Measurements from ENCODE around the gene LAMA1. TPM values are rescaled to one million over a fixed set of nuclear protein-coding genes. Genes with fewer than 3 reads are reported as not detected.

The LAMA1 gene
- polyA plus RNA-seq, 1 donor from 2014 or later: 10.3 TPM

DNA sequence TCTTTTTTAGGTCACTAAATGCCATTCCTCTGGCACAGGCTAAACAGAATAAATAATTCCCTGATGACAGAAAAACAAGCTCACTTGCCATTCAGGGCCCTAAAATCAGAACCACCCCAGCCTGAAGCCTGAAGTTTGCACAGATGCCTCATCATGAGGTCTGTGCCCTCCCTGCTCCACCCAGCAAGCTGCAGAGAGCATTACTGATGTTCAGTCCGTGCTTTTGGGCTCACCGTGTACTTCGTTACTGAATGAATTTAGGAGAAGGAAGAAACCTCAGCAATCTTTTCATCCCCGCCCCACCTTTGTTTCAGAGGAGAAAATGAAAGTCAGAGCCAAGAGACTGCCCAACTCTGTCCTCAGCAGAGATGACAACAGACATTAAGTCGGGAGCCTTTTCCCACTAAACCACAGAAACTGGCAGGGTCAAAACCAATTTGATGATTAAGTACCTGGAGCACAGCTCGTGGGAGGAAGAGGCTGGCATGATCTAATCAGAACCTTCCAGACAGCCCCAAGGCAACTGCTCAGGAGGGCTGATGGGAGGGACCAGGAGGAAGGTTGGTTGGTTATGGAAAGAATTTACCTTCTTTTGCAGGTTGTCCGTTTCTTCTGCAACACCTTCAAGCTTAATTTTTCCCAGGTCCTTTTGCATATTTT lies 122.7 kb downstream of the LAMA1 start:
- Histone ChIP-seq H3K79me2 (replicated peaks; ENCODE audit: insufficient read depth, low read length) (no peaks in the 10 kb centered on the region), H3K4me3 (ENCODE audit: low read length) (no peak overlapping the region), H3K36me3 (ENCODE audit: insufficient read depth, low read length) (no peaks in the 10 kb centered on the region), H3K27ac (ENCODE audit: low read length) (no peak overlapping the region), H4K20me1 (ENCODE audit: insufficient read depth) (no peaks in the 10 kb centered on the region), H3K9ac (ENCODE audit: low read length) (no peak overlapping the region), H3K9me2 (ENCODE audit: insufficient read depth, low read length) (no peaks in the 10 kb centered on the region), H3K9me3 (ENCODE audit: low read length) (no peaks in the 10 kb centered on the region), H3F3A (ENCODE audit: insufficient read depth, low read length, poor library complexity, severe bottlenecking) (no peaks in the 10 kb centered on the region), H3K27me3 (ENCODE audit: insufficient read depth, low read depth, low read length) (no peaks in the 10 kb centered on the region), H3K4me2 (ENCODE audit: low read length) (no peak overlapping the region), H2AFZ (ENCODE audit: low read depth, low read length) (no peak overlapping the region)
- TF ChIP-seq, protein P1, sequence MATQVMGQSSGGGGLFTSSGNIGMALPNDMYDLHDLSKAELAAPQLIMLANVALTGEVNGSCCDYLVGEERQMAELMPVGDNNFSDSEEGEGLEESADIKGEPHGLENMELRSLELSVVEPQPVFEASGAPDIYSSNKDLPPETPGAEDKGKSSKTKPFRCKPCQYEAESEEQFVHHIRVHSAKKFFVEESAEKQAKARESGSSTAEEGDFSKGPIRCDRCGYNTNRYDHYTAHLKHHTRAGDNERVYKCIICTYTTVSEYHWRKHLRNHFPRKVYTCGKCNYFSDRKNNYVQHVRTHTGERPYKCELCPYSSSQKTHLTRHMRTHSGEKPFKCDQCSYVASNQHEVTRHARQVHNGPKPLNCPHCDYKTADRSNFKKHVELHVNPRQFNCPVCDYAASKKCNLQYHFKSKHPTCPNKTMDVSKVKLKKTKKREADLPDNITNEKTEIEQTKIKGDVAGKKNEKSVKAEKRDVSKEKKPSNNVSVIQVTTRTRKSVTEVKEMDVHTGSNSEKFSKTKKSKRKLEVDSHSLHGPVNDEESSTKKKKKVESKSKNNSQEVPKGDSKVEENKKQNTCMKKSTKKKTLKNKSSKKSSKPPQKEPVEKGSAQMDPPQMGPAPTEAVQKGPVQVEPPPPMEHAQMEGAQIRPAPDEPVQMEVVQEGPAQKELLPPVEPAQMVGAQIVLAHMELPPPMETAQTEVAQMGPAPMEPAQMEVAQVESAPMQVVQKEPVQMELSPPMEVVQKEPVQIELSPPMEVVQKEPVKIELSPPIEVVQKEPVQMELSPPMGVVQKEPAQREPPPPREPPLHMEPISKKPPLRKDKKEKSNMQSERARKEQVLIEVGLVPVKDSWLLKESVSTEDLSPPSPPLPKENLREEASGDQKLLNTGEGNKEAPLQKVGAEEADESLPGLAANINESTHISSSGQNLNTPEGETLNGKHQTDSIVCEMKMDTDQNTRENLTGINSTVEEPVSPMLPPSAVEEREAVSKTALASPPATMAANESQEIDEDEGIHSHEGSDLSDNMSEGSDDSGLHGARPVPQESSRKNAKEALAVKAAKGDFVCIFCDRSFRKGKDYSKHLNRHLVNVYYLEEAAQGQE (IDR thresholded peaks at IDR 0.05; ENCODE audit: borderline replicate concordance): no peak
- TF ChIP-seq SMC3 (conservative IDR thresholded peaks at IDR 0.05; ENCODE audit: poor library complexity) (no peak), EZH2 (IDR thresholded peaks at IDR 0.05; ENCODE audit: borderline replicate concordance, insufficient read depth, low read length, poor library complexity, severe bottlenecking) (no peak), RAD21 (conservative IDR thresholded peaks at IDR 0.05) (no peak), POLR2AphosphoS5 (IDR thresholded peaks at IDR 0.05) (no peak), EP300 (conservative IDR thresholded peaks at IDR 0.05; ENCODE audit: poor library complexity, severe bottlenecking) (no peak), MXI1 (conservative IDR thresholded peaks at IDR 0.05; ENCODE audit: poor library complexity, severe bottlenecking) (no peak), CTCF (IDR thresholded peaks at IDR 0.05; ENCODE audit: poor library complexity, severe bottlenecking) (no peak), TAF1 (IDR thresholded peaks at IDR 0.05; ENCODE audit: low read depth) (no peak)

- Histone ChIP-seq H3K79me2 (replicated peaks; ENCODE audit: insufficient read depth, low read length) (no peaks in the 10 kb centered on the region), H2AFZ (ENCODE audit: low read depth, low read length) (no peak overlapping the region), H3F3A (ENCODE audit: insufficient read depth, low read length, poor library complexity, severe bottlenecking) (no peaks in the 10 kb centered on the region), H3K36me3 (ENCODE audit: insufficient read depth, low read length) (no peaks in the 10 kb centered on the region), H3K9me3 (ENCODE audit: low read length) (no peaks in the 10 kb centered on the region), H3K9ac (ENCODE audit: low read length) (no peak overlapping the region), H3K27ac (ENCODE audit: low read length) (no peak overlapping the region), H3K4me2 (ENCODE audit: low read length) (no peak overlapping the region), H3K27me3 (ENCODE audit: insufficient read depth, low read depth, low read length) (no peaks in the 10 kb centered on the region), H4K20me1 (ENCODE audit: insufficient read depth) (no peaks in the 10 kb centered on the region), H3K9me2 (ENCODE audit: insufficient read depth, low read length) (no peaks in the 10 kb centered on the region), H3K4me3 (ENCODE audit: low read length) (no peak overlapping the region)
- no peak for TF ChIP-seq TAF1 (IDR thresholded peaks at IDR 0.05; ENCODE audit: low read depth)
- TF ChIP-seq MXI1 (conservative IDR thresholded peaks at IDR 0.05; ENCODE audit: poor library complexity, severe bottlenecking): no peak
- TF ChIP-seq EP300 (conservative IDR thresholded peaks at IDR 0.05; ENCODE audit: poor library complexity, severe bottlenecking): no peak
- no peak for TF ChIP-seq EZH2 (IDR thresholded peaks at IDR 0.05; ENCODE audit: borderline replicate concordance, insufficient read depth, low read length, poor library complexity, severe bottlenecking)
- TF ChIP-seq POLR2AphosphoS5 (IDR thresholded peaks at IDR 0.05): no peak
- TF ChIP-seq SMC3 (conservative IDR thresholded peaks at IDR 0.05; ENCODE audit: poor library complexity): no peak
- TF ChIP-seq CTCF (IDR thresholded peaks at IDR 0.05; ENCODE audit: poor library complexity, severe bottlenecking): no peak
- TF ChIP-seq, protein P1 (IDR thresholded peaks at IDR 0.05; ENCODE audit: borderline replicate concordance): no peak
- TF ChIP-seq RAD21 (conservative IDR thresholded peaks at IDR 0.05): no peak
These were observed 123.4 kb downstream of the LAMA1 start for GRCh38 chr18:6994056-6994770.

Data from neural cell (in vitro differentiated cells).